Chondrocyte (in vitro differentiated cells): ENCODE data around the gene DCP1B. TPM values are rescaled to one million over a fixed set of nuclear protein-coding genes. Genes with fewer than 3 reads are reported as not detected.
A peak's percentile ranks its signal among the peaks of the same experiment; 100 is the strongest.
"Not testable (repeated sequence)": the region's sequence is repeated elsewhere in the genome, so short reads cannot be mapped to it uniquely, and the experiment has no call there.

ENCODE experiments used
- DNase-seq: peaks from one replicate; pipeline ENCODE4 v3.0.0; 2021; ENCODE audit warnings: mixed read lengths, low spot score
- H3K27ac Mint-ChIP-seq: one replicate; pipeline ENCODE4 v1.8.0; 2021; ENCODE audit warnings: mild to moderate bottlenecking, moderate library complexity, mixed read lengths; ENCODE audit not compliant: unreplicated experiment
- H3K27me3 Mint-ChIP-seq: 2 replicates; pipeline ENCODE4 v1.8.0; 2021; ENCODE audit warnings: low read depth, mixed read lengths
- H3K36me3 Mint-ChIP-seq: 2 replicates; pipeline ENCODE4 v1.8.0; 2021; ENCODE audit warnings: low read depth, mixed read lengths
- H3K4me1 Mint-ChIP-seq: 2 replicates; pipeline ENCODE4 v1.8.0; 2021; ENCODE audit warnings: low read depth, mild to moderate bottlenecking, mixed read lengths
- H3K4me3 Mint-ChIP-seq: one replicate; pipeline ENCODE4 v1.8.0; 2021; ENCODE audit warnings: mild to moderate bottlenecking, moderate library complexity, mixed read lengths; ENCODE audit not compliant: unreplicated experiment
- H3K9me3 Mint-ChIP-seq: 2 replicates; pipeline ENCODE4 v1.8.0; 2021; ENCODE audit warnings: low read depth, mixed read lengths
- total RNA-seq: library from RNA; stranded (reverse); gene quantifications from 3 replicates; pipeline ENCODE4 v1.2.1, GENCODE V29; 2021
- TF ChIP-seq, protein P1 (sequence below): fragments of 200-600 bp; sonication (generic); IDR thresholded peaks from 2 replicates; pipeline ENCODE4 v1.5.0; 2021; ENCODE audit warnings: antibody characterized with exemption, mild to moderate bottlenecking, moderate library complexity

The DCP1B gene
- total RNA-seq, 1 donor from 2014 or later: 12.7 TPM

DNA sequence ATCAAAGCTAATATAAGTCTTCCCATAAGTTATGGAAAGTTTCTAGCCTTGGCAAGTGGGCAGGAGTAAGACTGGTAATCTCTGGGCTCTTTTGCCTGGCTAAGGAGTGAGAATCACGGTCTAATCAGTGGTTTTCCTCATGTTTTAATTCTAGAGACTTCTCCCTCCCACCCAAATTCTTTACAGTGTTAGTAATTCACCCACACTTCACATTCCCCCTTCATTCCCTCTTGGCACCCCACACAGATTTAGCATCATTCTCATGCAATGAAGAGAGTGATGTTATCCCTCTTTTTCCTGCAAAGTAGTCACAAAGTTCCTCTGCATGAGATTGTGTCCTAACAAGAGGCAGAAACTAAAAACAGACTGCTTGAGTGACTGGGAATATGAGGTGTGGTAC lies 57.2 kb downstream of the DCP1B start:
- peaks cover 16% of the 10 kb centered on the region for H3K4me1 Mint-ChIP-seq
- peak overlapping the region; percentile 56 for H3K27ac Mint-ChIP-seq
- DNase-seq: no peak
- H3K27me3 Mint-ChIP-seq: no peaks in the 10 kb centered on the region
- H3K36me3 Mint-ChIP-seq: peaks cover 46% of the 10 kb centered on the region
- H3K4me3 Mint-ChIP-seq: no peak overlapping the region
- TF ChIP-seq, protein P1, sequence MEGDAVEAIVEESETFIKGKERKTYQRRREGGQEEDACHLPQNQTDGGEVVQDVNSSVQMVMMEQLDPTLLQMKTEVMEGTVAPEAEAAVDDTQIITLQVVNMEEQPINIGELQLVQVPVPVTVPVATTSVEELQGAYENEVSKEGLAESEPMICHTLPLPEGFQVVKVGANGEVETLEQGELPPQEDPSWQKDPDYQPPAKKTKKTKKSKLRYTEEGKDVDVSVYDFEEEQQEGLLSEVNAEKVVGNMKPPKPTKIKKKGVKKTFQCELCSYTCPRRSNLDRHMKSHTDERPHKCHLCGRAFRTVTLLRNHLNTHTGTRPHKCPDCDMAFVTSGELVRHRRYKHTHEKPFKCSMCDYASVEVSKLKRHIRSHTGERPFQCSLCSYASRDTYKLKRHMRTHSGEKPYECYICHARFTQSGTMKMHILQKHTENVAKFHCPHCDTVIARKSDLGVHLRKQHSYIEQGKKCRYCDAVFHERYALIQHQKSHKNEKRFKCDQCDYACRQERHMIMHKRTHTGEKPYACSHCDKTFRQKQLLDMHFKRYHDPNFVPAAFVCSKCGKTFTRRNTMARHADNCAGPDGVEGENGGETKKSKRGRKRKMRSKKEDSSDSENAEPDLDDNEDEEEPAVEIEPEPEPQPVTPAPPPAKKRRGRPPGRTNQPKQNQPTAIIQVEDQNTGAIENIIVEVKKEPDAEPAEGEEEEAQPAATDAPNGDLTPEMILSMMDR: no peak
- H3K9me3 Mint-ChIP-seq: peaks cover 7% of the 10 kb centered on the region

DNA sequence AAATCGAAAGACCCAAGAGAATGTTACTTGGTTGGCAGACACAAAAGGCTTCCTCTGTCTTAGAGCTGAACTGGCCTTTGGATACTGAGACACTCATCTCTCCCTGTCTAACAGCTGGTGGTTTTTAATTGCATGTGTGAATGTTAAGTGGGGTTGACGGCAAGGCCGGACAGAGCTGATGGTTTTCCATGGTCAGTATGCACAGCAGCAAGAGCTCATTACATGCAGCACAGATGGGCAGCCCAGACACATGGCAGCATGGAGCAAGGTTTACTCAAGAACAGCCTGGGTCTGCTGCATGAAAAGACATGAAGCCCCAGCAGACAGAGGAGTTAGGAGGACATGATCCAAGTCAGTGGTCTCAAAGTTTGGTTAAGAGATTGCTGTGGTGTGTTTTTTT lies 58.0 kb downstream of the DCP1B start:
- TF ChIP-seq, protein P1: no peak
- Mint-ChIP-seq H3K9me3 (peaks cover 7% of the 10 kb centered on the region), H3K4me1 (peaks cover 17% of the 10 kb centered on the region), H3K27ac (peak overlapping the region; percentile 23), H3K4me3 (no peak overlapping the region), H3K27me3 (no peaks in the 10 kb centered on the region), H3K36me3 (peaks cover 44% of the 10 kb centered on the region)
- DNase-seq: no peak

DNA sequence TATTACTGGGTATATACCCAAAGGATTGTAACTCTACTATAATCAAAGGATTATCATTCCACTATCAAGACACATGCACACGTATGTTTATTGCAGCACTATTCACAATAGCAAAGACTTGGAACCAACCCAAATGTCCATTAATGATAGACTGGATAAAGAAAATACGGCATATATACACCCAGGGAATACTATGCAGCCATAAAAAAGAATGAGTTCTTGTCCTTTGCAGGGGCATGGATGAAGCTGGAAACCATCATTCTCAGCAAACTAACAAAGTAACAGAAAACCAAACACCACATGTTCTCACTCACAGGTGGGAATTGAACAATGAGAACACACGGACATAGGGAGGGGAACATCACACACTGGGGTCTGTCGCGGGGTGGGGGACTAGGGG lies 58.8 kb downstream of the DCP1B start:
- DNase-seq, H3K4me3 Mint-ChIP-seq, H3K27me3 Mint-ChIP-seq, H3K9me3 Mint-ChIP-seq, H3K27ac Mint-ChIP-seq: not testable (repeated sequence)
- peaks cover 49% of the 10 kb centered on the region for H3K36me3 Mint-ChIP-seq
- H3K4me1 Mint-ChIP-seq: peaks cover 17% of the 10 kb centered on the region

DNA sequence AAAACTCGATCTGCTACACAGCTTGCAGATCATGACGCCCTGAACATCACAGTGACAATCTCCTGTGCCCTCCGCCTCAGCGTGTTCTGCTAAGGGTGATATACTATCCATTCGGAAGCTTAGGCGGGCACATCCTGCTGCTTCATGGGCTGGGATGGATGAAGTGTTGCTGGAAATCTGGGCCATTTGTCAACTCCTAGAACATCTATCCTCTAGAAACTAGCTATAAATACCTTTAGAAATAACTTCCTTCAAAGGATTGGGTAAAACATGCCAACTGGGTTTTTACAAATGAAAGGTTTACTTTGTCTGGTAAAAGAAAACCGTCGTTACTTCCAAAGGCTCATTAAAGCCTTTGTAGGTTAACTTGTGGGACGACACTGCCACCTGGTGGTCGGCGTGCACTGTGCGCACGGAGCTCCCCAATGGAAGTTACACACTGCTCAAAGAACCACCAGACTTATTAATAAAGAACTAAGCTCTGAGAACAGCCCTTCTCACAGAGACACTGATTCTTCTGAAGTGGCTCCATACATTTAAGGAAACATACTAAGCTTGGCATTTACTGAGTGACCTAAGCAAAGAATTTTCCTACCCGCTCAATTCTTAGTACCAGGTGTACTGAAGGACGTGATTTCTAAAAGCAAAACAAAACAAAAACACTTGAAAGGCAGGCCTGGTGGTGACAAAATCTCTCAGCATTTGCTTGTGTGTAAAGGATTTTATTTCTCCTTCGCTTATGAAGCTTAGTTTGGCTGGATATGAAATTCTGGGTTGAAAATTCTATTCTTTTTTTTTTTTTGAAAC lies 64.3 kb downstream of the DCP1B start:
- Mint-ChIP-seq H3K27me3 (no peaks in the 10 kb centered on the region), H3K9me3 (peaks cover 5% of the 10 kb centered on the region), H3K4me1 (peaks cover 41% of the 10 kb centered on the region), H3K36me3 (peaks cover 25% of the 10 kb centered on the region), H3K4me3 (no peak overlapping the region), H3K27ac (no peak overlapping the region)
- TF ChIP-seq, protein P1: peak; percentile 99
- no peak for DNase-seq

DNA sequence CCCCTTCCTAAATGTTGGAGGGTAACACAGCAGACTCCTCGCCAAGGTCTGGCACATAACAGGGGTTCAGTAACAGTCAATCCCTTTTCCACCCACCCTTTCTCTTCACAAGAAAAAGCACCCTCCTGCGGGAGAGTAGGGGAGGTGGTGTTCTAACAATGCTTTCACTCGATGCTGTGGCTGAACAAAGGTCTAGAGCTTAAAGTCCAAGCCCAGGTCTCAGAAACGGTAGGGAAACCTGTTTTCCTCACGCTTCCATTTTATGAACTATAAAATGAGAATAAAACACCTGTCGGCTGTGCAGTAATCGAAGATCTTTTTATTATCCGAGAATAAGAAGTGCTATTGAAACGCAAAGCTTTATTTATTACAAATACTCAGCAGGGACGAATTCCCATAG lies 64.9 kb downstream of the DCP1B start:
- Mint-ChIP-seq H3K4me3 (no peak overlapping the region), H3K27me3 (no peaks in the 10 kb centered on the region), H3K9me3 (peaks cover 4% of the 10 kb centered on the region), H3K36me3 (peaks cover 23% of the 10 kb centered on the region), H3K27ac (no peak overlapping the region), H3K4me1 (peaks cover 42% of the 10 kb centered on the region)
- TF ChIP-seq, protein P1: no peak
- no peak for DNase-seq
